Measurements from ENCODE around the gene MIGA1.

DNA sequence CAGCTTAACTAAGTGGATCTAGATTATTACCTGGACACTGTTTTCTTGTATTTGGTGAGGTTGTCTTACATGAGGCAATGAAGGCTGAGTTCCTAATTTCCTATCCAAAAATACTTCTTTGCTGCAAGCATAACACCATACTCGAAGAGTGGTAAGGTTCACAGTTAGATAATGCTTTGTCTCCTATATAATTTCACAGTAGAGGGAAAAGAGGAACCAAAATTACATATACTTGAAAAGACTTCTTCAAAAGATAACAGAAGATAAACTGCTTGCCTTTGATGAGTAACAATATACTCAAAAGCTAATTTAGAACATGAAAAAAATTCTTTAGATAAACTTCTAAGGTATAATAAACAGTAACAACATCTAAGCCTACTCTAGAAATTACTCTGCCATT, 40.2 kb upstream of the MIGA1 start:
- TF ChIP-seq CTCF (IDR thresholded peaks at IDR 0.05), result no peak
- no peak for TF ChIP-seq POLR2AphosphoS5 (IDR thresholded peaks at IDR 0.05; ENCODE audit: low read depth, low read length)
- TF ChIP-seq TCF7L2 (IDR thresholded peaks at IDR 0.05; ENCODE audit: low read depth, low read length), result no peak
- TF ChIP-seq SIN3A (IDR thresholded peaks at IDR 0.05; ENCODE audit: borderline replicate concordance, insufficient read depth, low read depth, low read length), result no peak
- TF ChIP-seq, protein P1, sequence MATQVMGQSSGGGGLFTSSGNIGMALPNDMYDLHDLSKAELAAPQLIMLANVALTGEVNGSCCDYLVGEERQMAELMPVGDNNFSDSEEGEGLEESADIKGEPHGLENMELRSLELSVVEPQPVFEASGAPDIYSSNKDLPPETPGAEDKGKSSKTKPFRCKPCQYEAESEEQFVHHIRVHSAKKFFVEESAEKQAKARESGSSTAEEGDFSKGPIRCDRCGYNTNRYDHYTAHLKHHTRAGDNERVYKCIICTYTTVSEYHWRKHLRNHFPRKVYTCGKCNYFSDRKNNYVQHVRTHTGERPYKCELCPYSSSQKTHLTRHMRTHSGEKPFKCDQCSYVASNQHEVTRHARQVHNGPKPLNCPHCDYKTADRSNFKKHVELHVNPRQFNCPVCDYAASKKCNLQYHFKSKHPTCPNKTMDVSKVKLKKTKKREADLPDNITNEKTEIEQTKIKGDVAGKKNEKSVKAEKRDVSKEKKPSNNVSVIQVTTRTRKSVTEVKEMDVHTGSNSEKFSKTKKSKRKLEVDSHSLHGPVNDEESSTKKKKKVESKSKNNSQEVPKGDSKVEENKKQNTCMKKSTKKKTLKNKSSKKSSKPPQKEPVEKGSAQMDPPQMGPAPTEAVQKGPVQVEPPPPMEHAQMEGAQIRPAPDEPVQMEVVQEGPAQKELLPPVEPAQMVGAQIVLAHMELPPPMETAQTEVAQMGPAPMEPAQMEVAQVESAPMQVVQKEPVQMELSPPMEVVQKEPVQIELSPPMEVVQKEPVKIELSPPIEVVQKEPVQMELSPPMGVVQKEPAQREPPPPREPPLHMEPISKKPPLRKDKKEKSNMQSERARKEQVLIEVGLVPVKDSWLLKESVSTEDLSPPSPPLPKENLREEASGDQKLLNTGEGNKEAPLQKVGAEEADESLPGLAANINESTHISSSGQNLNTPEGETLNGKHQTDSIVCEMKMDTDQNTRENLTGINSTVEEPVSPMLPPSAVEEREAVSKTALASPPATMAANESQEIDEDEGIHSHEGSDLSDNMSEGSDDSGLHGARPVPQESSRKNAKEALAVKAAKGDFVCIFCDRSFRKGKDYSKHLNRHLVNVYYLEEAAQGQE (IDR thresholded peaks at IDR 0.05; ENCODE audit: insufficient read depth in 1 of 2, low read depth in 2 of 2, low read length in 1 of 2), result no peak

Data from Panc1 (cell line).